Nephron (organoid): ENCODE data around the gene AGFG1.

ENCODE experiments used
- H3K27ac Mint-ChIP-seq, 3 experiments: 2 replicates each; pipeline ENCODE4 v1.8.0; 2020; ENCODE audit warnings: mixed read lengths in 3 of 3, mild to moderate bottlenecking in 2 of 3, moderate library complexity in 1 of 3
- H3K27me3 Mint-ChIP-seq: 2 replicates; pipeline ENCODE4 v1.8.0; 2021; ENCODE audit warnings: low read depth, mild to moderate bottlenecking, moderate library complexity, mixed read lengths
- H3K36me3 Mint-ChIP-seq: 2 replicates; pipeline ENCODE4 v1.8.0; 2020; ENCODE audit warnings: low read depth, mixed read lengths
- H3K4me1 Mint-ChIP-seq: 2 replicates; pipeline ENCODE4 v1.8.0; 2020; ENCODE audit warnings: mixed read lengths
- H3K4me3 Mint-ChIP-seq, 3 experiments: 2 replicates each; pipeline ENCODE4 v1.8.0; 2020; ENCODE audit warnings: mild to moderate bottlenecking in 3 of 3, mixed read lengths in 3 of 3, moderate library complexity in 2 of 3
- H3K9me3 Mint-ChIP-seq: 2 replicates; pipeline ENCODE4 v1.8.0; 2020; ENCODE audit warnings: mixed read lengths
- CTCF ChIP-seq, 3 experiments: fragments of 200-600 bp; sonication (generic); IDR thresholded peaks; one replicate each; pipeline ENCODE4 v1.5.0; 2021; ENCODE audit warnings: antibody characterized with exemption in 3 of 3; ENCODE audit not compliant: unreplicated experiment in 3 of 3

AGFG1 gene

GRCh38 chr2:227576110-227576509 lies 104.2 kb downstream of the AGFG1 start:
- no peaks in the 10 kb centered on the region for H3K4me1 Mint-ChIP-seq
- H3K4me3 Mint-ChIP-seq, result no peak overlapping the region
- H3K27me3 Mint-ChIP-seq, result no peaks in the 10 kb centered on the region
- no peaks in the 10 kb centered on the region for H3K36me3 Mint-ChIP-seq
- TF ChIP-seq CTCF (IDR thresholded peaks at IDR 0.05; ENCODE audit: unreplicated experiment in 3 of 3), result no peak
- no peak overlapping the region for H3K27ac Mint-ChIP-seq
- no peaks in the 10 kb centered on the region for H3K9me3 Mint-ChIP-seq

GRCh38 chr2:227576812-227577211 lies 104.9 kb downstream of the AGFG1 start:
- H3K4me1 Mint-ChIP-seq, result no peaks in the 10 kb centered on the region
- no peak overlapping the region for H3K4me3 Mint-ChIP-seq
- no peak overlapping the region for H3K27ac Mint-ChIP-seq
- H3K27me3 Mint-ChIP-seq, result no peaks in the 10 kb centered on the region
- no peaks in the 10 kb centered on the region for H3K9me3 Mint-ChIP-seq
- H3K36me3 Mint-ChIP-seq, result no peaks in the 10 kb centered on the region
- TF ChIP-seq CTCF (IDR thresholded peaks at IDR 0.05; ENCODE audit: unreplicated experiment in 3 of 3), result no peak

GRCh38 chr2:227577555-227577954 lies 105.6 kb downstream of the AGFG1 start:
- H3K27ac Mint-ChIP-seq, result no peak overlapping the region
- H3K36me3 Mint-ChIP-seq, result no peaks in the 10 kb centered on the region
- TF ChIP-seq CTCF (IDR thresholded peaks at IDR 0.05; ENCODE audit: unreplicated experiment in 3 of 3), result no peak
- peaks cover 5% of the 10 kb centered on the region for H3K9me3 Mint-ChIP-seq
- H3K4me1 Mint-ChIP-seq, result no peaks in the 10 kb centered on the region
- no peak overlapping the region for H3K4me3 Mint-ChIP-seq
- H3K27me3 Mint-ChIP-seq, result no peaks in the 10 kb centered on the region

- no peak for TF ChIP-seq CTCF (IDR thresholded peaks at IDR 0.05; ENCODE audit: unreplicated experiment in 3 of 3)
- Mint-ChIP-seq H3K27ac (no peak overlapping the region), H3K36me3 (no peaks in the 10 kb centered on the region), H3K4me1 (no peaks in the 10 kb centered on the region), H3K27me3 (no peaks in the 10 kb centered on the region), H3K9me3 (peaks cover 8% of the 10 kb centered on the region), H3K4me3 (no peak overlapping the region)
Observed at GRCh38 chr2:227578642-227579041, 106.7 kb downstream of the AGFG1 start.

GRCh38 chr2:227579791-227580190 lies 107.8 kb downstream of the AGFG1 start:
- no peak overlapping the region for H3K27ac Mint-ChIP-seq
- no peaks in the 10 kb centered on the region for H3K4me1 Mint-ChIP-seq
- peaks cover 12% of the 10 kb centered on the region for H3K9me3 Mint-ChIP-seq
- TF ChIP-seq CTCF (IDR thresholded peaks at IDR 0.05; ENCODE audit: unreplicated experiment in 3 of 3), result no peak
- no peaks in the 10 kb centered on the region for H3K36me3 Mint-ChIP-seq
- peaks cover 6% of the 10 kb centered on the region for H3K27me3 Mint-ChIP-seq
- H3K4me3 Mint-ChIP-seq, result no peak overlapping the region

GRCh38 chr2:227582369-227582768 lies 110.4 kb downstream of the AGFG1 start:
- H3K4me3 Mint-ChIP-seq, result no peak overlapping the region
- peaks cover 12% of the 10 kb centered on the region for H3K9me3 Mint-ChIP-seq
- no peaks in the 10 kb centered on the region for H3K4me1 Mint-ChIP-seq
- peaks cover 6% of the 10 kb centered on the region for H3K27me3 Mint-ChIP-seq
- H3K36me3 Mint-ChIP-seq, result no peaks in the 10 kb centered on the region
- TF ChIP-seq CTCF (IDR thresholded peaks at IDR 0.05; ENCODE audit: unreplicated experiment in 3 of 3), result no peak
- no peak overlapping the region for H3K27ac Mint-ChIP-seq
